Neural progenitor cell (in vitro differentiated cells): ENCODE measurements around the gene SPOCK1. TPM values are rescaled to one million over a fixed set of nuclear protein-coding genes. Genes with fewer than 3 reads are reported as not detected.
A peak's percentile ranks its signal among the peaks of the same experiment; 100 is the strongest.

ENCODE experiments used
- DNase-seq: peaks from one replicate; pipeline ENCODE4 v3.0.0-alpha.2; 2016; ENCODE audit warnings: low spot score
- H2AFZ ChIP-seq: fragments of 200-600 bp; sonication (generic); replicated peaks from 2 replicates; pipeline ENCODE4 v1.6.1; 2016; ENCODE audit warnings: antibody characterized with exemption
- H3F3A ChIP-seq: fragments of 200-600 bp; sonication (generic); 2 replicates; pipeline ENCODE4 v1.6.1; 2016; ENCODE audit warnings: antibody characterized with exemption, low read depth
- H3K27ac ChIP-seq: fragments of 200-600 bp; sonication (generic); 2 replicates; pipeline ENCODE4 v1.5.1; 2016; ENCODE audit warnings: mild to moderate bottlenecking
- H3K27me3 ChIP-seq: fragments of 200-600 bp; sonication (generic); 2 replicates; pipeline ENCODE4 v1.6.1; 2016; ENCODE audit warnings: mild to moderate bottlenecking, moderate library complexity
- H3K36me3 ChIP-seq: fragments of 200-600 bp; sonication (generic); 2 replicates; pipeline ENCODE4 v1.5.1; 2016
- H3K4me1 ChIP-seq: fragments of 200-600 bp; sonication (generic); 2 replicates; pipeline ENCODE4 v1.6.1; 2016; ENCODE audit warnings: mixed run types
- H3K4me2 ChIP-seq: fragments of 200-600 bp; sonication (generic); 2 replicates; pipeline ENCODE4 v1.6.1; 2016
- H3K4me3 ChIP-seq: fragments of 200-600 bp; sonication (generic); 2 replicates; pipeline ENCODE4 v1.5.1; 2016
- H3K79me2 ChIP-seq: fragments of 200-600 bp; sonication (generic); 2 replicates; pipeline ENCODE4 v1.6.1; 2016; ENCODE audit warnings: low read depth
- H3K9ac ChIP-seq: fragments of 200-600 bp; sonication (generic); 2 replicates; pipeline ENCODE4 v1.6.1; 2016
- H3K9me3 ChIP-seq: fragments of 200-600 bp; sonication (generic); 2 replicates; pipeline ENCODE4 v1.5.1; 2016; ENCODE audit warnings: low read depth
- H4K20me1 ChIP-seq: fragments of 200-600 bp; sonication (generic); 2 replicates; pipeline ENCODE4 v1.6.1; 2016; ENCODE audit warnings: low read depth
- H3K27ac Mint-ChIP-seq: 3 replicates; pipeline ENCODE4 v1.8.0; 2021; ENCODE audit warnings: mixed read lengths
- H3K27me3 Mint-ChIP-seq: 2 replicates; pipeline ENCODE4 v1.8.0; 2022; ENCODE audit warnings: low read depth, mild to moderate bottlenecking, inconsistent platforms, moderate library complexity, mixed read lengths; ENCODE audit not compliant: insufficient read depth
- H3K36me3 Mint-ChIP-seq: 3 replicates; pipeline ENCODE4 v1.8.0; 2021; ENCODE audit warnings: mixed read lengths
- H3K4me1 Mint-ChIP-seq: 3 replicates; pipeline ENCODE4 v1.8.0; 2021; ENCODE audit warnings: mixed read lengths
- H3K4me3 Mint-ChIP-seq: 3 replicates; pipeline ENCODE4 v1.8.0; 2021; ENCODE audit warnings: mild to moderate bottlenecking, moderate library complexity, mixed read lengths
- H3K9me3 Mint-ChIP-seq: 3 replicates; pipeline ENCODE4 v1.8.0; 2020; ENCODE audit warnings: mixed read lengths
- CTCF ChIP-seq: fragments of 200-600 bp; sonication (generic); IDR thresholded peaks from 2 replicates; pipeline ENCODE4 v1.5.1; 2017; ENCODE audit warnings: antibody characterized with exemption, mild to moderate bottlenecking
- EZH2 ChIP-seq: fragments of 200-600 bp; sonication (generic); IDR thresholded peaks from 2 replicates; pipeline ENCODE4 v1.6.1; 2017; ENCODE audit warnings: antibody characterized with exemption, mild to moderate bottlenecking, moderate library complexity
- EZH2phosphoT487 ChIP-seq: fragments of 200-600 bp; sonication (generic); IDR thresholded peaks from 2 replicates; pipeline ENCODE4 v1.6.1; 2017; ENCODE audit warnings: antibody characterized with exemption
- total RNA-seq: library from RNA; depleted of rRNA; stranded (reverse); fragments of >200 nt; gene quantifications from 2 replicates; pipeline ENCODE4 v1.2.3, GENCODE V29; 2015; ENCODE audit warnings: low replicate concordance

Gene SPOCK1
- total RNA-seq, 1 donor from 2014 or later, result 6.9 TPM

GRCh38 chr5:137156180-137156579 is 342.9 kb downstream of the SPOCK1 start:
- peaks cover 3% of the 10 kb centered on the region for H3K9me3 Mint-ChIP-seq
- H3K27ac ChIP-seq, result no peak overlapping the region

GRCh38 chr5:137155261-137156000 is 343.7 kb downstream of the SPOCK1 start:
- H3K4me3 Mint-ChIP-seq, result no peak overlapping the region
- H3K36me3 Mint-ChIP-seq, result no peaks in the 10 kb centered on the region
- H3K9me3 Mint-ChIP-seq, result peaks cover 3% of the 10 kb centered on the region
- Histone ChIP-seq H3K36me3 (no peaks in the 10 kb centered on the region), H4K20me1 (peaks cover 11% of the 10 kb centered on the region), H3K27me3 (peaks cover 73% of the 10 kb centered on the region), H3K27ac (no peak overlapping the region), H3K4me2 (peak overlapping the region; percentile 1), H3K4me1 (peaks cover 13% of the 10 kb centered on the region), H3F3A (no peaks in the 10 kb centered on the region), H3K79me2 (no peaks in the 10 kb centered on the region), H3K4me3 (no peak overlapping the region), H3K9me3 (no peaks in the 10 kb centered on the region), H3K9ac (no peak overlapping the region), H2AFZ (no peak overlapping the region)
- peak; percentile 93 for TF ChIP-seq EZH2phosphoT487
- no peak for TF ChIP-seq CTCF
- no peak for TF ChIP-seq EZH2
- peak; percentile 56 for DNase-seq
- peaks cover 19% of the 10 kb centered on the region for H3K4me1 Mint-ChIP-seq
- H3K27me3 Mint-ChIP-seq, result peaks cover 26% of the 10 kb centered on the region
- H3K27ac Mint-ChIP-seq, result no peak overlapping the region

More at GRCh38 chr5:137156180-137156579, 342.9 kb downstream of the SPOCK1 start:
- Histone ChIP-seq H3K36me3 (no peaks in the 10 kb centered on the region), H3K79me2 (no peaks in the 10 kb centered on the region), H3K9me3 (no peaks in the 10 kb centered on the region), H3K9ac (no peak overlapping the region), H2AFZ (no peak overlapping the region), H3K4me1 (peaks cover 13% of the 10 kb centered on the region), H3K4me3 (no peak overlapping the region), H3F3A (no peaks in the 10 kb centered on the region), H3K27me3 (peaks cover 73% of the 10 kb centered on the region), H3K4me2 (peak overlapping the region; percentile 1), H4K20me1 (peaks cover 11% of the 10 kb centered on the region)
- Mint-ChIP-seq H3K27me3 (peaks cover 25% of the 10 kb centered on the region), H3K4me1 (peaks cover 19% of the 10 kb centered on the region), H3K36me3 (no peaks in the 10 kb centered on the region), H3K4me3 (no peak overlapping the region), H3K27ac (no peak overlapping the region)
- TF ChIP-seq CTCF (no peak), EZH2phosphoT487 (no peak), EZH2 (no peak)
- no peak for DNase-seq

- Histone ChIP-seq H3K4me3 (no peak overlapping the region), H3K27me3 (peaks cover 59% of the 10 kb centered on the region), H3K27ac (no peak overlapping the region), H3K4me1 (peaks cover 13% of the 10 kb centered on the region), H3K9ac (no peak overlapping the region), H3F3A (no peaks in the 10 kb centered on the region), H4K20me1 (peaks cover 11% of the 10 kb centered on the region), H3K79me2 (no peaks in the 10 kb centered on the region), H3K36me3 (no peaks in the 10 kb centered on the region), H3K4me2 (no peak overlapping the region), H3K9me3 (no peaks in the 10 kb centered on the region), H2AFZ (no peak overlapping the region)
- peaks cover 27% of the 10 kb centered on the region for H3K4me1 Mint-ChIP-seq
- DNase-seq, result no peak
- no peak for TF ChIP-seq EZH2phosphoT487
- TF ChIP-seq CTCF, result no peak
- TF ChIP-seq EZH2, result no peak
- H3K27ac Mint-ChIP-seq, result no peak overlapping the region
- H3K27me3 Mint-ChIP-seq, result peaks cover 21% of the 10 kb centered on the region
- H3K4me3 Mint-ChIP-seq, result no peak overlapping the region
- no peaks in the 10 kb centered on the region for H3K36me3 Mint-ChIP-seq
- no peaks in the 10 kb centered on the region for H3K9me3 Mint-ChIP-seq
Observed at GRCh38 chr5:137152616-137153015, 346.5 kb downstream of the SPOCK1 start.
